ENCODE data around the gene SPTBN5. TPM values are rescaled to one million over a fixed set of nuclear protein-coding genes. Genes with fewer than 3 reads are reported as not detected.

SPTBN5 gene
- total RNA-seq, 1 experiment from 2014 or later: 2.5 TPM

GRCh38 chr15:41853831-41854230 is 40.0 kb downstream of the SPTBN5 start:
- no peak for DNase-seq
- intact Hi-C loops (cut with micrococcal nuclease; ENCODE audit: unreplicated experiment): no loop called here
- ChIA-PET CTCF (no interaction called here), POLR2A (no interaction called here)
- H3K27me3 Mint-ChIP-seq (ENCODE audit: insufficient read depth, unreplicated experiment): no peaks in the 10 kb centered on the region
- H3K27ac Mint-ChIP-seq (ENCODE audit: unreplicated experiment): no peak overlapping the region
- peaks cover 12% of the 10 kb centered on the region for H3K36me3 Mint-ChIP-seq (ENCODE audit: insufficient read depth, unreplicated experiment)
- no TSS peak for BruUV-seq (replicated peaks)
- TF ChIP-seq CTCF (IDR thresholded peaks at IDR 0.05; ENCODE audit: insufficient read depth in 1 of 2, low read depth in 1 of 2, low read length in 1 of 2, severe bottlenecking in 1 of 2, unreplicated experiment in 1 of 2): no peak
- H3K4me3 Mint-ChIP-seq (ENCODE audit: unreplicated experiment): no peak overlapping the region
- no peaks in the 10 kb centered on the region for H3K9me3 ChIP-seq
- H3K27me3 ChIP-seq (replicated peaks; ENCODE audit: control insufficient read depth, insufficient read depth, low read length): no peaks in the 10 kb centered on the region
- no peaks in the 10 kb centered on the region for H3K9me3 Mint-ChIP-seq (ENCODE audit: unreplicated experiment)
- H3K4me1 ChIP-seq: no peaks in the 10 kb centered on the region
- no peak overlapping the region for H3K4me3 ChIP-seq (ENCODE audit: low read depth, low read length)
- H3K36me3 ChIP-seq (ENCODE audit: control insufficient read depth, insufficient read depth, low read length): no peaks in the 10 kb centered on the region
- H3K4me1 Mint-ChIP-seq (ENCODE audit: low read depth, unreplicated experiment): no peaks in the 10 kb centered on the region

GRCh38 chr15:41852736-41853590 is 40.9 kb downstream of the SPTBN5 start:
- no peaks in the 10 kb centered on the region for H3K27me3 ChIP-seq (replicated peaks; ENCODE audit: control insufficient read depth, insufficient read depth, low read length)
- no TSS peak for BruUV-seq (replicated peaks)
- H3K36me3 ChIP-seq (ENCODE audit: control insufficient read depth, insufficient read depth, low read length): no peaks in the 10 kb centered on the region
- H3K9me3 ChIP-seq: no peaks in the 10 kb centered on the region
- H3K4me3 ChIP-seq (ENCODE audit: low read depth, low read length): no peak overlapping the region
- no peaks in the 10 kb centered on the region for H3K4me1 Mint-ChIP-seq (ENCODE audit: low read depth, unreplicated experiment)
- no peaks in the 10 kb centered on the region for H3K4me1 ChIP-seq
- H3K27me3 Mint-ChIP-seq (ENCODE audit: insufficient read depth, unreplicated experiment): no peaks in the 10 kb centered on the region
- CTCF ChIA-PET: interaction anchor here (0.7 kb wide), 1 partner anchor 117 kb away, joined by 3 read pairs; no protein-coding TSS in a partner anchor
- TF ChIP-seq CTCF (IDR thresholded peaks at IDR 0.05; ENCODE audit: insufficient read depth in 1 of 2, low read depth in 1 of 2, low read length in 1 of 2, severe bottlenecking in 1 of 2, unreplicated experiment in 1 of 2): no peak
- intact Hi-C loops (cut with micrococcal nuclease; ENCODE audit: unreplicated experiment): no loop called here
- no peaks in the 10 kb centered on the region for H3K9me3 Mint-ChIP-seq (ENCODE audit: unreplicated experiment)
- peaks cover 12% of the 10 kb centered on the region for H3K36me3 Mint-ChIP-seq (ENCODE audit: insufficient read depth, unreplicated experiment)
- H3K4me3 Mint-ChIP-seq (ENCODE audit: unreplicated experiment): no peak overlapping the region
- no peak overlapping the region for H3K27ac Mint-ChIP-seq (ENCODE audit: unreplicated experiment)
- POLR2A ChIA-PET: no interaction called here
- DNase-seq: no peak

DNA sequence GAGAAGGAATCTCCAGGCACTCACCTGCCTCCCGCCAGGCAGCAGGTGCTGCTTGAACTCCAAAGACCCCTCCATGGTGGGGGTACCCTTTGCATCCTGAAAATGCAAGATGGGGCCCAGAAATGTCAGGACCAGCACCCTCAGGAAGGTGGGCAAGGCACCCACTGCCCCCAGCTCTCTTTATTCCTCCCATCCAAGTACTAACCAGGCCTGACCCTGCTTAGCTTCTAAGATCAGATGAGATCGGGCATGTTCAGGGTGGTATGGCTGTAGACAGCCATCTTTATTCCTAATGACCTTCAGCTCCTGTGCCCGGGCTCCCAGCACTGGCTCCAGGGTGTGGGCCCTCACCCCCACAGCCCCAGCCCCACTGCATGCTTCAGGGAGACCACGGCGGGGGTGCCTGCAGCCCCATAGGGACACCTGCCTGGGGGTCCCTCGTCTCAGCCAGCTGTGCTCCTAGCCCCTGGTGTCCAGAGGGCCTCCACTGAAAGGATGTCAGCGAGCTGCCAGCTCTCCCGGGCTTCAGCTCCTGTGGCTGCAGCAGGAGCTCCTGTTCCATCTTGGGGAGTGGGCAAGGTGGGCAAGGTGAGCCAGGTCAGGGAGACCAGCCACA is 42.0 kb downstream of the SPTBN5 start:
- Histone ChIP-seq H3K36me3 (ENCODE audit: control insufficient read depth, insufficient read depth, low read length) (no peaks in the 10 kb centered on the region), H3K4me3 (ENCODE audit: low read depth, low read length) (no peak overlapping the region), H3K27me3 (replicated peaks; ENCODE audit: control insufficient read depth, insufficient read depth, low read length) (no peaks in the 10 kb centered on the region), H3K9me3 (no peaks in the 10 kb centered on the region), H3K4me1 (no peaks in the 10 kb centered on the region)
- no TSS peak for BruUV-seq (replicated peaks)
- no peaks in the 10 kb centered on the region for H3K9me3 Mint-ChIP-seq (ENCODE audit: unreplicated experiment)
- no peaks in the 10 kb centered on the region for H3K4me1 Mint-ChIP-seq (ENCODE audit: low read depth, unreplicated experiment)
- CTCF ChIA-PET: interaction anchor here (0.7 kb wide), 1 partner anchor 118 kb away, joined by 3 read pairs; no protein-coding TSS in a partner anchor
- H3K27ac Mint-ChIP-seq (ENCODE audit: unreplicated experiment): no peak overlapping the region
- no peak for DNase-seq
- intact Hi-C loops (cut with micrococcal nuclease; ENCODE audit: unreplicated experiment): no loop called here
- H3K27me3 Mint-ChIP-seq (ENCODE audit: insufficient read depth, unreplicated experiment): no peaks in the 10 kb centered on the region
- POLR2A ChIA-PET: interaction anchor here (0.6 kb wide), 1 partner anchor 69 kb away, joined by 3 read pairs; no protein-coding TSS in a partner anchor
- no peak for TF ChIP-seq CTCF (IDR thresholded peaks at IDR 0.05; ENCODE audit: insufficient read depth in 1 of 2, low read depth in 1 of 2, low read length in 1 of 2, severe bottlenecking in 1 of 2, unreplicated experiment in 1 of 2)
- H3K4me3 Mint-ChIP-seq (ENCODE audit: unreplicated experiment): no peak overlapping the region
- peaks cover 12% of the 10 kb centered on the region for H3K36me3 Mint-ChIP-seq (ENCODE audit: insufficient read depth, unreplicated experiment)

All from Caco-2 (cell line).